NCI-H460 (cell line): ENCODE results near the gene OR2H1. TPM values are rescaled to one million over a fixed set of nuclear protein-coding genes. Genes with fewer than 3 reads are reported as not detected.
"Not testable (repeated sequence)": the region's sequence is repeated elsewhere in the genome, so short reads cannot be mapped to it uniquely, and the experiment has no call there.

Source experiments
- DNase-seq: peaks from one replicate; pipeline ENCODE4 v3.0.0-alpha.2; 2016; ENCODE audit warnings: low read depth; ENCODE audit errors: extremely low read depth
- polyA plus RNA-seq: library from polyadenylated mRNA; depleted of rRNA; stranded (reverse); fragments of >200 nt; gene quantifications from 2 replicates; pipeline ENCODE4 v1.2.3, GENCODE V29; 2014; cell fraction: nucleus; rRNA removed
- total RNA-seq: library from RNA; depleted of rRNA; stranded (reverse); fragments of >200 nt; shearing (Covaris generic); gene quantifications from 2 replicates; pipeline ENCODE4 v1.2.3, GENCODE V29; 2014; rRNA removed

Gene OR2H1
- total RNA-seq = not detected in 2 replicates
- not detected in 2 replicates for polyA plus RNA-seq

GRCh38 chr6:29456971-29457370 is at the start of gene OR2H1, which contains the start of gene OR11A1:
Gene OR2H1, plus strand, starts transcription at chr6:29457155. Its CDS starts 4,615 bp downstream, at chr6:29461770.
Gene OR11A1, minus strand, starts transcription at chr6:29457071. Its CDS starts 29,430 bp downstream, at chr6:29427641.
- no peak for DNase-seq

GRCh38 chr6:29414588-29414987 is 42.4 kb upstream of the OR2H1 start, which contains the start of gene OR12D1:
Gene OR12D1, plus strand, starts transcription at chr6:29414928.
- no peak for DNase-seq

GRCh38 chr6:29419516-29419915 is 37.4 kb upstream of the OR2H1 start:
- DNase-seq = no peak

- no peak for DNase-seq
These were observed 32.8 kb upstream of the OR2H1 start for GRCh38 chr6:29424168-29424567.

GRCh38 chr6:29424575-29424974 is 32.4 kb upstream of the OR2H1 start:
- no peak for DNase-seq

- no peak for DNase-seq
These were observed 31.9 kb upstream of the OR2H1 start for GRCh38 chr6:29425075-29425474.

- no peak for DNase-seq
These were observed 30.3 kb upstream of the OR2H1 start for GRCh38 chr6:29426654-29427053.

- DNase-seq = not testable (repeated sequence)
These were observed 20.2 kb upstream of the OR2H1 start for GRCh38 chr6:29436730-29437129.

- no peak for DNase-seq
These were observed 17.9 kb upstream of the OR2H1 start, which contains the start of gene OR10C1 for GRCh38 chr6:29439006-29439405. Gene OR10C1, plus strand, starts transcription at chr6:29439306. Its CDS starts 710 bp downstream, at chr6:29440016.

GRCh38 chr6:29442719-29443118 is 14.2 kb upstream of the OR2H1 start:
- no peak for DNase-seq

- DNase-seq = not testable (repeated sequence)
These were observed 12.9 kb upstream of the OR2H1 start for GRCh38 chr6:29444031-29444430.

GRCh38 chr6:29447670-29448069 is 9.3 kb upstream of the OR2H1 start:
- DNase-seq = no peak

GRCh38 chr6:29451471-29452193 is 5.3 kb upstream of the OR2H1 start:
- DNase-seq = no peak

- DNase-seq = no peak
These were observed 4.3 kb downstream of the OR2H1 start for GRCh38 chr6:29461021-29461814.

- no peak for DNase-seq
These were observed 5.1 kb downstream of the OR2H1 start for GRCh38 chr6:29462022-29462421.

GRCh38 chr6:29465279-29465678 is 8.3 kb downstream of the OR2H1 start:
- no peak for DNase-seq

- DNase-seq = no peak
These were observed 8.8 kb downstream of the OR2H1 start for GRCh38 chr6:29465801-29466200.

- DNase-seq = no peak
These were observed 9.3 kb downstream of the OR2H1 start for GRCh38 chr6:29466241-29466640.

- DNase-seq = no peak
These were observed 18.0 kb downstream of the OR2H1 start for GRCh38 chr6:29474996-29475395.

- DNase-seq = no peak
These were observed 21.0 kb downstream of the OR2H1 start for GRCh38 chr6:29477923-29478450.

GRCh38 chr6:29478740-29479139 is 21.8 kb downstream of the OR2H1 start:
- DNase-seq = no peak
